Inflammatory macrophage (primary cell): ENCODE data around the gene MAP2K3.
"Not testable (repeated sequence)": the region's sequence is repeated elsewhere in the genome, so short reads cannot be mapped to it uniquely, and the experiment has no call there.

Experiments used
- DNase-seq, 2 donors: peaks; one replicate each; pipeline ENCODE4 v3.0.0-alpha.2; 2020 to 2022

The MAP2K3 gene

DNA sequence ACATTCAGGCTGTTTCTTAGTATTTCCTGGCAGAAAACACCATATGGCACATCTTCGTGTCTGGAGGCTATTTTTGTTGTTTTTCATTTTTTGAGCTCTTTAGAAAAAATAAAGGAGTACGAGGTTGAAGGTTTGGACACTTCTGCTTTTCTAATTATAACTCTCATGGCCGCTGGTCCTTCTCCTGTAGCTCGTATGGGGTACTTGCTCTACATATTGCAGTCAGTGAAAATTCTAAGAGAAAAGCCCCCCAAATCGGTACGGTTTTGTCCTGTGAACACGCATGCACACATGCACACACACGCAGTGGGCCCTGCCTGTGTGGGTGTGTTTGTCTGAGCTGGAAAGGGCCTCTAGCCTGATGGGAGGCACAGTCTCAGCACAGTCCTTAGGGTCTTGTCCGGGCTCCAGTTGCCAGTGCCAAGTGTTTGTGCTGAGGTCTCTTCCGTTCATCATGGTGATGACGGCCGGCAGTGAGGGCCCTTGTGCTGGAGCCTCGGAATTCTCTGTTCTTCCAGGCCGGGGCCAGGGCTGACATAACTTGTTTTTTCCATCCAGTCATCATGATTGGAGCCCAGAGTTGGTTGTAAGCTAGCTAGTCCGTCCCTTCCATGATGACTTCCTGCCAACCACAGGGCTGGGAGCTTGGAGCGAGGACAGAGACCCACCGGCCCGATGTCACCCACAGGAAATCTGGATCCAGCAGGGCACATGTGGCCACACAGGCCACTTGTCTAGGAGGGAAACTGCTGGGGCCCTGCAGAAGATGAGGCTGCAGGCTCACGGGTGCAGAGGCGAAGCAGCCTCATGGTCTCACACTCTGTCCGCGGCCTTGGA, 26.5 kb downstream of the MAP2K3 start:
- DNase-seq = not testable (repeated sequence)

GRCh38 chr17:21313320-21313719, 28.8 kb downstream of the MAP2K3 start:
- no peak for DNase-seq

DNA sequence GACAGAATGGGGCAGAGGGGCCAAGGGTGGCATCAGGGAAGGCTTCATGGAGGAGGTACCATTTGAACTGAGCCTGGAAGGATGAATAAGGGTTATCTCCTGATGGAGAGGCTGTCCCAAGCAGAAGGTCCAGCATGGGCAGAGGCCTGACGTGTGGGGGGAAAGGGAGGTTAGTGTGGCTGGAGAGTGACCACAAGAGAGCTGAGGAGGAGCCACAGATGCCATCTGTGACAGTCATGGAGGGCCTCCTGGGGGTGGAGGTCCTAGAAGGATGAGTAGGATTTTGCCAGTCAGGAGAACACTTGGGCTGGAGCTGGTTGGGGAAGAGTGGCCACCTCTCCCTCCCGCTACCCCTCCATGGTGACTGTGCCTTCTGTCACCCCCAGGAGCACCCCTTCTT, 29.2 kb downstream of the MAP2K3 start:
- not testable (repeated sequence) for DNase-seq

GRCh38 chr17:21314261-21314664, 29.8 kb downstream of the MAP2K3 start:
- not testable (repeated sequence) for DNase-seq

GRCh38 chr17:21314701-21315111, 30.2 kb downstream of the MAP2K3 start:
- not testable (repeated sequence) for DNase-seq

DNA sequence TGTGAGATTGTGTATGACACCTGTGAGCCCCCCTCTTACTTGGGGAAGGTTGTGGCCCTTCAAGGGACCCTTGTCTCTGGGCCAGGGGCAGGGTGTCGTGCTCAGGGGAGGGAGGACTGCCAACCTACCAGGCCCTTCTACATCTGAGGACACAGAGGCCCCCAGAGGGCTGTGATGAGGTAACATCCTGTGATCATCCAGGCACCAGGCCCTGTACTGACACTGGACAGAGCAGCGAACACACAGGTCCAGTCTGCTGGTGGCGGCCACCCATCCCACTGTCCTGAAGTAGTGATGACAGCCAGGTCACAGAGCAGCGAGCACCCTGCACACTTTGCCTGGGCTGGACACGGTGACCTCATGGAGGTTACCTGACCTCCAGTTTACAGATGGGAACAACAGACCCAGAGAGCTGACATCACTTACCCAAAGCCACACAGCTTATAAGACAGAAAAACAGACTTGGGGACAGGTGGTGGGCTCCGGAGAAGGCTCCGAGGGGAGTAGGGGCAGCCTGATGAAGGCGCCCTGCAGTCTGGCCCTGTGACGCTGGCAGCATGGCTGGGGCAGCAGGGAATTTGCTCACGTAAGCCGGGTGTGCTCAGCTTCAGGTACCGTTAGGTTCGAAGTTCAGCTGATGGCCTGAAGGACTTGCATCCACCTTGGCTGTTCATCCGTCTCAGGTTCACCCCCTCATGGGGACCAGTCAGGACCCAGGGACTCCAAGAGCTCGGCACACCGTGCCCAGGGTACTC, 30.9 kb downstream of the MAP2K3 start:
- not testable (repeated sequence) for DNase-seq

DNA sequence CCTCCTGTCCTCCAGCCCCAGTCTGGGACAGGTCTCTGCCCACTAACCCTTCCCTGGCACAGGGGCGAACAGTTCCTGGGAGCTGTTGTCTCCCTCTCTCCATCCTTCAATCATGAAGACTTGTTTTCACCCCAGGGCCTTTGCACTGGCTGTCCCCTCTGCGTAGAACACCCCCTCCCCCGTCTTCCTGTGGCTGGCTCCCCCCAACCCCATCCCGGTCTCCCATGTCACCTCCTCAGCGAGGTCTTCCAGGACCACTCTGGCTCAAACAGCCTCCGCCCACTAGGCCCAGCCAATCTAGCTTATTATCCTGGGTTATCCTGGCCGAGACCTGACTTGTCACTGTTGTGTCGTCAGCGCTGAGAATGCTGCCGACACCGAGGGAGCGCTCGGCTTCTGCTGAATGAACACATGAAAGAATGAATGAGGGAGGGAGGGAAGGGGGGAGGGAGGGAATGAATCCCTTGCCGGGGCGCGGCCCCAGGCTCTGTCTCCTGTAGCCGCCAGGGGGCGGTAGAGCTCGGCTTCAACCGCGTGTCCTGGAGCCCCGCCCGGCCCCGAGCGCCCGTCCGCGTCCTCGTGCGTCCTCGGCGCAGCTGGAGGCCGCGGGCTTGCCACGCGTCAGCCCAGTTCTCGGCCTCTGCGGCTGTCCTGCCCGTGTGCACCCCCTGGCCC, 31.8 kb downstream of the MAP2K3 start:
- not testable (repeated sequence) for DNase-seq

DNA sequence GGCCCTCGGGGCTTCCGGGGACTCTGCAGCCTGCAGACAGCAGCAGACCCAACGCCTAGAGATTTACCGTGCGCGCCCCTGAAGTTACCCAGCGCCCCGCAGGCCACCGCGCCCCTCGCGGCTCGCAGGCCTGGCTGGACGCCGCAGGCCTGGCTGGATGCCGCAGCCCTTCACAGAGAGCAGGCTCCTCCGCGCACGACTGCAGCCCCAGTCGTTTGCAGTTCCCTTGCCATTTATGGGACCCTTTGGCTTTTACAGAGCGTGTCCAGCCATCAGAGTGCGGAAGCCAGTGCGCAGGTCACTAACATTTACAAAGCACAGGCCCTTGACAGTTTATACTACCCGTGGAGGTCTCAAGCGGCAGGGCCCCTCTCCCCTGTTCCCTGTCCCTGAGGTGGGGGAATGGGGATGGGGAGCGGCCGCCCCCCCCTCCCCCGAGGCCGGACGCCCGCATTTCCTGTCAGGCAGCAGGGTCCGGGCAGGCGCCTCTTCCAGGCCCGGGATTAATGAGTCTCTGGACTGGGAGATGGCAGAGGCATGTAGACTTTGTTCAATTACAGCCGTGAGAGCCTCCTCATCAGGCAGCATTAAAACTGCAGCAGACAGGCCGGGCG, 32.5 kb downstream of the MAP2K3 start:
- DNase-seq = not testable (repeated sequence)

DNA sequence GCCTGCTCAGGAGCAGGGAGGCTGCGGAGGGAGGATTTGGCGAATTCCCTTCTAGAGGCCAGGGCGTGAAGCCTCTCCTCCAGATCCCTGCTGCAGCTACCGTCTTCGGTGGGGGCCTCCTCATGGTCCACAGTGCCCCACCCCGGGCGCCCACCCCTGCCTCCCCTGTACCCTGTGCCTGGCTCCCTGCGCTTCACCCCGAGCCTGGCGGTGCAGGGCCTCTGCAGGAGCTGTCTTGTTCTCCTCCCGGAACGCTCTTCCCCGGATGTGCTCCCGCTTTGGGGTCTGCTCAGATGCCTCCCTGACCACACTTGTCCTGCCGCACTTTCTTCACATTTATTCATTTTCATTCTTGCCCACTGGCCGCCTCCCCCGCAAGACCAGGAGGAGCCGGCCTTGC, 33.3 kb downstream of the MAP2K3 start:
- not testable (repeated sequence) for DNase-seq

DNA sequence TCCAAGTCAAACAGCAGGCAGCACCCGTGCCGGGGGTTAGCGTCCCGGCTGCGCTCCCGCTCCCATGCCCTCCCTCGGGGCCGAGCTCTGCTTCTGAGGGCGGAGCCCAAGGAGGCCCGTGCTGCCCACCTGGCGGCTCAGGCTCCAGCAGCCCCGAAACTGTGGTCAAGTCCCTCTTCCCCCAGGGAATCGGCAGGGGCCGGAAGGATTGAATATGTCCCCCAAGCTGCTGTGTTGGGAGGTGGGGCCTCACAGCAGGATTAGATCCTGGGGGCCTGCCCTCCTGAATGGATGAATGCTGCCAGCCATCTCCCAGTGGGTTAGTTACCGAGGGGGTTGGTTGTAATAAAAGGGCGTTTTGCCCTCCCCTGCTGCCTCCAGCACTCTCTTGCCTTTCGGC, 33.9 kb downstream of the MAP2K3 start:
- DNase-seq = no peak

GRCh38 chr17:21318856-21319255, 34.3 kb downstream of the MAP2K3 start:
- DNase-seq = not testable (repeated sequence)

DNA sequence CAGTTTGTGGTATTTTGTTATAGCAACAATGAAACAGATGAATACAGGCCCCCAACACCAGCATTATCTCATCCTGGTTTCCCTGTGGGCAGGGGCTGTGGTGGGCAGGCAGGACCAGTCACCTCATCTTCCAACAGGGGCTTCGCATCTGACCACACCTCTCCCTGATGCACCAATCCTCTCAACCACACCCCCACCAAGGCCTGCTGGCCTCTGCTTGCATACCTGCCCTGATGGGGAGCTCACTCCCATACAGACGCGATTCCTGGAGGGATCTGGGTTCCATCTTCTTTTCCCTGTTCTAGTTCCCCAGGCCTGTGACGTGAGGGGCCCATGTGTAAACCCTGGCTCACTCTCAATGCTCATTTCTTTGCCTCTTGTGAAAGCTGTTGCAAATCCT, 34.7 kb downstream of the MAP2K3 start:
- not testable (repeated sequence) for DNase-seq

- DNase-seq = not testable (repeated sequence)
Observed at GRCh38 chr17:21319686-21320375, 35.3 kb downstream of the MAP2K3 start.

- DNase-seq = not testable (repeated sequence)
Observed at GRCh38 chr17:21320430-21320829, 35.9 kb downstream of the MAP2K3 start.

DNA sequence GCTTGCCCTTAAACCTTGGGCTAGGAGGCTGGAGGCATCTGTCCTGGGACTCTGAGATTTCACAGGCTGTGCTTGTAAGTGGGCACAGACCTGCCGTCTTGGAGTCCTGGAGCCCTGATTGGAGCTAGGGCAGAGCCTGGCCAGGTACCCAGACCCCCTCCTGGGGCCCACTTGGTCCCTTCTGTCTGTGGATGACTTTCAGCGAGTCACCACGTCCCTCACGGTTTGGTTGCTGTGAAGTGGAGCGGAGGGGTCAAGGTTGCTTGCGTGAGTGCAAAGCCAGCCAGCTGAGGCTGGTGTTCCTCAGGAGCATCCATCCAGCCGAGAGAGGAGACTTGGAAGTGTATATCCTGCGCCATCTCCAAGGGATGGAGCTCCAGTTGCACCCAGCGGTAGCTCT, 36.5 kb downstream of the MAP2K3 start:
- DNase-seq = not testable (repeated sequence)

GRCh38 chr17:21321744-21322191, 37.3 kb downstream of the MAP2K3 start:
- DNase-seq = not testable (repeated sequence)

DNA sequence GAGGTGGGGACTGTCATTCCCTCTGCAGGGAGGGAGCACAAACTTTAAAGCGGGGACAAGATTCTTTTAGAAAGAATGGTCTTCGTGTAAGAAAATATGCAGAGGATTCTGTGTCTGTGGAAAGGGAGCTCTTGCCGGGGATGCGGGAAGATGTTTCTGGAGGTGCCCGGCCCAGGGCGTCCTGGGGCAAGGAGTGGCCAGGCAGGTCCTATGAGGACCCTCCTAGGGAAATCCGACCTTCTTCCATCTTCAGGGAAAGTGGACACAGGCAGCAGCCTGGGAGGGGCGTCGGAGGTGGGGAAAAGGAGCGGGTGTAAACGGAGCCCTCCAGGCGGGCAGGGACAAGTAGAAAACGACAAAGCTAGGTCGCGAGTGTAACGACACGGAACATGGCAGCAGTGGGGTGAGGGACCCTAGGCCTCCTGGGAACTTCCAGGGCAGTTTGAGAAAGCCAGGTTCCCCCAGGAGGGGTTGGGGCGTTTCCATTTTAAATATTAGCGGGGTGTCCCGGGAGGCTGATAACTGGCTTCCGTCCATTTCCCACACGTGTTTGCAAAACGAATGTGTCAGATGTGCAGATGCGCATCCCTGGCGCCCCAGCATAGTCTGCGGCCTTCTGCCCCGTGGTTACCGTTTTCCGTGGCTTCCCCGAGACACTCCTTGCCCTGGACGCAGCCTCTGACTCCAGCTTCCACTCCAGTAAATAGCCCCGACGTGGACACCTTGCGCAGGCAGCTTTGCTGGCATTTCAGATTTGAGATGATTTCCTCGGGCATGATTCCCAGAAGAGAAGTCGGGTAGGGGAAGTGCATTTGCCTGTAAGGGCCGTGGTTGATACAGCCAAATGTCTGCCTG, 39.0 kb downstream of the MAP2K3 start:
- not testable (repeated sequence) for DNase-seq

DNA sequence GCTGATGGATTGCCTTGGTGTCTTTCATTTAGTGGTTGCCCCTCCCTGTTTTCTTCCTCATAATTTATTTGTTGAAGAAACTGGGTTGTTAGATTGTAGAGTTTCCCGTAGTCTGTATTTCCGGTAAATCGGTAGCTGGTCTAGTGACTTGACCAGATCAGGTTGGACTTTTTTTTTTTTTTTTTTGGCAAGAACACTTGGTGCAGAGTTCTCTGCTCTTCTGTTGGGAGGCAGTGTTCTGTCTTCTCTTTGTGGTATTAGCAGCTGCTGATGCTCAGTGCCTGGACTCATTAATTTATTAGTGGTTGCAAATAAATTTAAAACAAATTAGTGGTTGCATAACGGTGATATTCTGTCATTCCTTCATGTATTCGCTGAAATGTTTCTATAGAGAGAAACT, 40.2 kb downstream of the MAP2K3 start:
- not testable (repeated sequence) for DNase-seq

- not testable (repeated sequence) for DNase-seq
Observed at GRCh38 chr17:21327921-21328320, 43.4 kb downstream of the MAP2K3 start.

GRCh38 chr17:21328778-21329177, 44.3 kb downstream of the MAP2K3 start:
- not testable (repeated sequence) for DNase-seq
